Hypothalamus (tissue), 51 donors: ENCODE results near the gene CDK7.
"Not testable (repeated sequence)": the region's sequence is repeated elsewhere in the genome, so short reads cannot be mapped to it uniquely, and the experiment has no call there.

ENCODE experiments used
- DNase-seq, 51 donors: peaks; one replicate each; lab custom pipeline; 2025; lab: John Stamatoyannopoulos, UW

CDK7 gene

GRCh38 chr5:69231851-69232250, 2.8 kb upstream of the CDK7 start:
- peak in 8 of 51 donors; percentile 1 to 51 (median 12) for DNase-seq

GRCh38 chr5:69236733-69237132, 2.0 kb downstream of the CDK7 start:
- not testable (repeated sequence) for DNase-seq

DNA sequence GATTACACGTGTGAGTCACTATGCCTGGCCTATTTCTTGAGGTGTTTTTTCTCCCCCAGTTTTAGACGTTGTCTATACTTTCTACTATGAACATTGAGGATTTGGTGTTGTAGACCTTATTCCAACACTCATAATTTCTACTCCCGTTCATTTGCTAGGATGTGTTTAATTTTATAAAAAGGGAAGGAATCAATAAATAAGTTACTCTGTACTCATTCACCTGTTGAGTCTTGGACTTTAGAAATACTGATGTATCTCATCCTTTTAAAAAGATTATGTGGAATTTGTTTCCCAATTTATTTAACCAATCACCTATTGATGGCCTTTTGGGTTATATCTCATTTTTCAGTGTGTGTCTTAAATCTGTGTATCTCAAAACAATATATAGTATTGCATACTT, 3.2 kb downstream of the CDK7 start:
- DNase-seq, result no peak

- no peak for DNase-seq
Measured at GRCh38 chr5:69238760-69239251, 4.1 kb downstream of the CDK7 start.

GRCh38 chr5:69242215-69242927, 7.7 kb downstream of the CDK7 start:
- DNase-seq, result no peak

DNA sequence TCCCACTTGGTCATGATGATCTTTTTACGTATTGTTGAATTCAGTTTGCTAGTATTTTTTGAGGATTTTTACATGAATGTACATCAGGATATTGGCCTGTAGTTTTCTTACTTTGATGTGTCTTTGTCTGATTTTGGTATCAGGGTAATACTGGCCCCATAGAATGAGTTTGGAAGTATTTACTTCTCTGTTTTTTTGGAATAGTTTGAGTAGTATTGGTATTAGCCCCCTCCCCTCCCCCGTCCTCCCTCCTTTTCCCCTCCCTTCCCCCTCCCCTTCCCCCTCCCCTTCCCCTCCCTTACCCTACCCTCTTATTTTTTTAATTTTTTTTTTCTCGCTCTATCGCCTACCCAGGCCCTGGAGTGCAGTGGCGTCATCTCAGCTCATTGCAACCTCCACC, 10.3 kb downstream of the CDK7 start:
- DNase-seq, result no peak

DNA sequence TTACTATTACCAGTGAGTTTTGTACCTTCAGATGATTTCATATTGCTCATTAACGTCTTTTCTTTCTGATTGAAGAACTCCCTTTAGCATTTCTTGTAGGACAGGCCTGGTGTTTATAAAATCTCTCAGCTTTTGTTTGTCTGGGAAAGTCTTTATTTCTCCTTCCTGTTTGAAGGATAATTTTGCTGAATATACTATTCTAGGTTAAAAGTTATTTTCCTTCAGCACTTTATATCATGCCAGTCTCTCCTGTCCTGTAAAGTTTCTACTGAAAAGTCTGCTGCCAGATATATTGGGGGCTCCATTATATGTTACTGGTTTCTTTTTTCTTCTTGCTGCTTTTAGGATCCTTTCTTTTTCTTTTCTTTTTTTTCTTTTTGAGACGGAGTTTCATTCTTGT, 13.3 kb downstream of the CDK7 start:
- DNase-seq, result no peak

GRCh38 chr5:69250593-69250992, 15.9 kb downstream of the CDK7 start:
- DNase-seq, result no peak

GRCh38 chr5:69252437-69252836, 17.8 kb downstream of the CDK7 start:
- DNase-seq, result no peak

GRCh38 chr5:69255940-69256339, 21.3 kb downstream of the CDK7 start:
- DNase-seq, result not testable (repeated sequence)

DNA sequence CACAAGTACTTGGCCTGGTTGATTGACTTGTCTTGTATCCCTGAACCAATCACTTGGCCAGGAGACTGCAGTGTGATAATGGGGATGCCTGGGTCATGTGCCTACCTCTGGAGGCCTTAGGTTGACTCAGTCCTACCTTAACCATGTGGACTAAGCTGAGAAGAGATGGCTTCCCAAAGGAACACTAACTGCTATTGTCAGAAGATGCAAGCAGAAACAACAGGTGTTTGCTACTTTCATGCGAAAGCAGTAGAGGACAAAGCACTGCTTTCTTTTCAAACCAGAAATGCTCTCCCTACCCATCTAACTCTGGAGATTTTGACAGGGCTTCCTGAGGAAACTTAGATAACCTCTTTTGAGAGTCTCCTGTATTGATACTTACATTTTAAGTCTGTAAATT, 22.9 kb downstream of the CDK7 start:
- no peak for DNase-seq

- no peak for DNase-seq
Measured at GRCh38 chr5:69261034-69261433, 26.3 kb downstream of the CDK7 start.

DNA sequence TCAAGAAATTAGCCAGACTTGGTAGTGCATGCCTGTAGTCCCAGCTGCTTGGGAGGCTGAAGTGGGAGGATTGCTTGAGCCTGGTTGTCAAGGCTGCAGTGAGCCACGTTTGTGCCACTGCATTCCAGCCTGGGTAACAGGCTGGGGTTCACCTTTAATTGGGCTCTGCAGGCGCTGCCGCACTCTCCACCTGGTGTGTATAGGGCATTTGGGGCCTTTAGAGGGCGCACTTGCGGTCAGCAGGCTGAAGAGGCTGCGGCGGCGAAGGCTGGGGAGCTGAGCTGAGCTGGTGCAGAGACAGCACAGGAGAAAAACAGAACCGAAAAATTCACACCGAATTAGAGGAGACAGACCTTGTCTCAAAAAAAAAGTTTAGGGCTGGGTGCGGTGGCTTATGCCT, 31.2 kb downstream of the CDK7 start:
- no peak for DNase-seq

GRCh38 chr5:69268899-69269298, 34.2 kb downstream of the CDK7 start:
- DNase-seq, result no peak

DNA sequence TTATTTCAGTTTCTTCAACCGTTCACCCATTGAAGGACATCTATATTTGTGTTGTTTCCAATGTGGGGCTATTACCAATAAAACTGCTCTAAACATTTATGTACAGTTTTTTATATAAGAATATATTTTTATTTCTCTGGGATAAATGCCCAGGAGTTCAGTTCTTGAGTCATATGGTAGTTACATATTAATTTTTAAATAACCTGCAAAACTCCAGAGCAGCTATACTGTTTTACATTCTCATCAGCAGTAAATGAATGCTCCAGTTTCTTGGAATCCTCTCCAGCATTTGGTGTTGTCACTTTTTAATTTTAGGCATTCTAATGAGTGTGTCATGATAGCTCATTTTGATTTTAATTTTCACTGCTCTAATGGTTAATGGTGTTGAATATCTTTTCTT, 36.2 kb downstream of the CDK7 start:
- no peak for DNase-seq

GRCh38 chr5:69271376-69271775, 36.7 kb downstream of the CDK7 start:
- peak in 1 of 51 donors; percentile 1 for DNase-seq

GRCh38 chr5:69275563-69275962, 40.9 kb downstream of the CDK7 start:
- DNase-seq, result no peak

DNA sequence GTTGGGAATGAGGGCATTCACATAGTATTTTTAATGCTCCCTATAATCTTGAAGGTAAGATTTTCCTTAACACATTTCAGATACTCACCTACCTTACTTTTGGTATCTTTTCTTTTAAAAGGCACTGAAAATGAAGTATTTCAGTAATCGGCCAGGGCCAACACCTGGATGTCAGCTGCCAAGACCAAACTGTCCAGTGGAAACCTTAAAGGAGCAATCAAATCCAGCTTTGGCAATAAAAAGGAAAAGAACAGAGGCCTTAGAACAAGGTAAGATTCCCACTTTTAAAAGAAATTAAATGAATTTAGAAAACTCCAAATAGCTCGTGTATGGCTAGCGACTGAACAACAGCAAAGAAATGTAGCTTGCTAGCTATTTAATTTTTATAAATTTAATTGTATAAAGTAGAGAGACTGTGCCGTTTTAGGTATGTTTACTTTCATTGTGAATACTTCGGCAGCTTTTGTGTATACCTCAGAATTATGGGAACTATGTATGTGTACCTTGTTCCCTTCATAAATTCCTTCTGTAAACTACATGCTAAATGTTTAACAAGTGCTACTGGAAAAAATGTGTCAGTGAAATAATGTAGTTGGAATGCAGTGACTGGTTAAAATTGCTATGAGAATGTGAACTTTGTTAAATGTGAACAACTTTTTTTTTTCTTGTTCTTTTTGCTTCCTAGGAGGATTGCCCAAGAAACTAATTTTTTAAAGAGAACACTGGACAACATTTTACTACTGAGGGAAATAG, 41.9 kb downstream of the CDK7 start:
- no peak for DNase-seq

DNA sequence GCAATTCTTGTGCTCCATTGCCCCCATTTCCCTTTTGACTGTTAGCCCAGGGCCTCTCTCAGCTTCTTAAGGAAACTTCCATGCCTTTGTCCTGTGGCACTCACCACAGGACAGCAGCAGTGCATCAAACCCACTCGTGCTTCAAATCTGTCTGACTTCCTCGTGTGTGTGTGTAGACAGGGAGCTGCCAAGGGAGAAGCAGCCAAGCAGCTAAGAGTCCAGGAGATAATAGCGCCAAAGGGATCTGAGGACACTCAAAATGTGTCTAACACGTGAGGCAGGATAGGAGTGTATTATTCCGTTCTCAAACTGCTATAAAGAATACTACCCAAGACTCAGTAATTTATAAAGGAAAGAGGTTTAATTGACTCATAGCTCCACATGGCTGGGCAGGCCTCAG, 44.8 kb downstream of the CDK7 start:
- DNase-seq, result no peak

DNA sequence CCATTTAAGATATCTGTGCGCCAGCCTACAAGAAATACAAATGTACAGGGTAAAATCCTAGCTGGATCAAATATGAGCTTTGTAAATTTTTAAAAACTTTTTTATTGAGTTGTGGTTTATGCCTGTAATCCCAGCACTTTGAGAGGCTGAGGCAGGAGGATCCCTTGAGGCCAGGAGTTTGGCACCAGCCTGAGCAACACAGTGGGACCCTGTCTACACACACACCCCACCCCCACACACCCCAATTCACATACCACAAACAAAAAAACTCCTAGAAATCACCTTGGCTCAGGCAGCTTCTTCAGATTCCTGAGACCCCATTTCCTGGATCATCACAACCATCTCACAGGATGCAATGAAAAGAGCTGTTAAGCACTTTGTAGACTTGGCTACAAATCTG, 46.4 kb downstream of the CDK7 start:
- no peak for DNase-seq

GRCh38 chr5:69284203-69284602, 49.5 kb downstream of the CDK7 start:
- no peak for DNase-seq

GRCh38 chr5:69285448-69286116, 50.9 kb downstream of the CDK7 start:
- no peak for DNase-seq
